Mononuclear cell (primary cell): ENCODE data around the gene RAB21. TPM values are rescaled to one million over a fixed set of nuclear protein-coding genes. Genes with fewer than 3 reads are reported as not detected.

ENCODE experiments used
- H3K27me3 ChIP-seq: 2 replicates; pipeline ENCODE4 v1.6.0; 2011; ENCODE audit warnings: low read length, control low read depth; ENCODE audit not compliant: insufficient read depth
- H3K4me1 ChIP-seq: 2 replicates; pipeline ENCODE4 v1.5.1; 2011; ENCODE audit warnings: mild to moderate bottlenecking, low read length, control low read depth; ENCODE audit not compliant: insufficient read depth
- H3K4me3 ChIP-seq: 2 replicates; pipeline ENCODE4 v1.5.1; 2011; ENCODE audit warnings: mild to moderate bottlenecking, low read length, moderate library complexity
- H3K9me3 ChIP-seq: 2 replicates; pipeline ENCODE4 v1.5.1; 2011; ENCODE audit warnings: low read depth, mild to moderate bottlenecking, control low read depth, low read length
- total RNA-seq: library from RNA; depleted of rRNA; stranded (reverse); fragments of >200 nt; gene quantifications from one replicate; pipeline ENCODE4 v1.2.3, GENCODE V29; 2012

Gene RAB21
- total RNA-seq, 1 donor, result 43.0 TPM

DNA sequence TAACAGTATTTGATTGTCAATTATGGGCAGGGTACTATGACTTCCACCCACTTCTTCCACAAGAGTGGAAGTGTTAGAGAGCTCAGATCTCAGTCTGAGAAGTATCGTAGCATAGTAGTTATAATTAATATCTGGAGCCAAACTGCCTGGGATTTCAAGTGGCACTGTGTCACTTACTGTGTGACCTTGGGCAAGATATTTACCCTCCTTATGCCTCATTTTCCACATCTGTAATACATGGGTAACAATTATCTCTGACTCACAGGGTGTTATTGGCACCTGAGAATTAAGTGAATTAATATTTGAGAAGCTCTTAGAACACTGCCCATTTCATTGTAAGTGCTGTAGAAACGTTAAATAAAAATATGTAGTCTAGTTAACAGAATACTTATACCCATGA is 11.5 kb downstream of the RAB21 start:
- H3K4me3 ChIP-seq, result no peak overlapping the region
- no peaks in the 10 kb centered on the region for H3K9me3 ChIP-seq
- no peaks in the 10 kb centered on the region for H3K4me1 ChIP-seq
- H3K27me3 ChIP-seq, result no peaks in the 10 kb centered on the region

- no peaks in the 10 kb centered on the region for H3K27me3 ChIP-seq
- H3K4me3 ChIP-seq, result no peak overlapping the region
- no peaks in the 10 kb centered on the region for H3K4me1 ChIP-seq
- no peaks in the 10 kb centered on the region for H3K9me3 ChIP-seq
These were observed 12.5 kb downstream of the RAB21 start for GRCh38 chr12:71767183-71767582.

GRCh38 chr12:71768900-71769299 is 14.2 kb downstream of the RAB21 start:
- Histone ChIP-seq H3K4me3 (no peak overlapping the region), H3K27me3 (no peaks in the 10 kb centered on the region), H3K9me3 (no peaks in the 10 kb centered on the region), H3K4me1 (no peaks in the 10 kb centered on the region)

- Histone ChIP-seq H3K4me3 (no peak overlapping the region), H3K27me3 (no peaks in the 10 kb centered on the region), H3K4me1 (no peaks in the 10 kb centered on the region), H3K9me3 (no peaks in the 10 kb centered on the region)
These were observed 16.4 kb downstream of the RAB21 start for GRCh38 chr12:71771069-71771468.

DNA sequence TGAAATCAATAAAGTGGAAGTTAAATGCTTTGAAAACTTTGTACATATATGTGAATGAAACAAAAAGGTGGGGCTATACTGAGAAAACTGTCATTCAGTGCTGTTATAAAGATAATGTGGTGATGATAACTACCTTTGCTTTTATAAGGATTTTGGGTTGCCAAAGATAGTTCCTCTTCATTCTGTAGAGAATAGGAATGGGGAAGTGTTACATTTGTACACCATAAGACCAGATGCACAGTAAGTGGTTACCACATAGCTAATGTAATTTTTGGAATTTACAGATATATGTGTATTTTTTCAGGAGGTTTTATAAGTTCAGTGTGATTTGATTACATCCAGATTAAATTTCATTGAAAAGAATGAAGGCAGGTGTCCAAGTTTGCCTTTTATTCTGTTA is 18.1 kb downstream of the RAB21 start:
- H3K27me3 ChIP-seq, result no peaks in the 10 kb centered on the region
- no peaks in the 10 kb centered on the region for H3K4me1 ChIP-seq

GRCh38 chr12:71780237-71780822 is 25.7 kb downstream of the RAB21 start:
- no peak overlapping the region for H3K4me3 ChIP-seq
- no peaks in the 10 kb centered on the region for H3K27me3 ChIP-seq
- H3K9me3 ChIP-seq, result no peaks in the 10 kb centered on the region
- H3K4me1 ChIP-seq, result no peaks in the 10 kb centered on the region

More for the DNA sequence above, 18.1 kb downstream of the RAB21 start:
- H3K9me3 ChIP-seq, result no peaks in the 10 kb centered on the region
- no peak overlapping the region for H3K4me3 ChIP-seq

DNA sequence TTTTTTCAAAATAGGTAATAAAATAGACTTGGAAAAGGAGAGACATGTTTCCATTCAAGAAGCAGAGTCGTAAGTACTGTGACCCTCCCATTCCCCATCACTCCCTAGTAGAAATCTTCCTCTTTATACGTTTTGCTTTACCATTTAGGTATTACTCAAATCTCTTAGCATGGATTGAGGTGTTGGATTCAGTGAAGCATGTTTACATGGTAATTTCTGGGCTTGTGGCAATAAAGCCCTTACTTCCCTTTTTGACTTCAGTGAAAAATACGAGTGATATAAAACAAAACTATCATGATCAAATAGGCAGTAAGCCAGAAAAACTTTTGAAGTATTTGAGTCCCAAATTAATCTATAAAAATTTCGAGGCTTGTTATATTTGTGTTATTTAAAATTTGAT is 27.4 kb downstream of the RAB21 start:
- Histone ChIP-seq H3K4me3 (no peak overlapping the region), H3K27me3 (no peaks in the 10 kb centered on the region), H3K4me1 (peaks cover 3% of the 10 kb centered on the region), H3K9me3 (no peaks in the 10 kb centered on the region)

DNA sequence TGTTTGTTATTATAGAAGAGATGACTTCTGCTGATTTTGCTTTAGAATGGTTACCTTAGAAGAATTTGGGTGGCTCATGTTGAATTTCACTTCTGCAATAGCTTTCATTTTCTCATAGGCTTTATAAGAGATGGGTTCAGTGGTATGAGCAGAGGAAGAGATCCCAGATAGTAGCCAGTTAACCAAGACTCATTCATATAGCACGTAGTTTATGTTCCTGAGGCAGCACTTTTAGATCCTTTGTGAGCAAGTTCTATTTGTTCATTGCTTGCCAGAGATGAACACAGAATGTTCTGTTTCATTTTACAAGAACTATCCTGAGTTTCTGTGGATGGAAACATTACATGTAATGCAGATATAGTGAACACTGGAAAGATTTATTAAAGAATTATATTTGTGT is 32.2 kb downstream of the RAB21 start:
- Histone ChIP-seq H3K27me3 (no peaks in the 10 kb centered on the region), H3K4me1 (peaks cover 15% of the 10 kb centered on the region), H3K9me3 (no peaks in the 10 kb centered on the region), H3K4me3 (no peak overlapping the region)

- H3K4me1 ChIP-seq, result peaks cover 15% of the 10 kb centered on the region
- no peaks in the 10 kb centered on the region for H3K27me3 ChIP-seq
- no peaks in the 10 kb centered on the region for H3K9me3 ChIP-seq
- H3K4me3 ChIP-seq, result no peak overlapping the region
These were observed 32.9 kb downstream of the RAB21 start for GRCh38 chr12:71787580-71787979.

GRCh38 chr12:71790331-71790730 is 35.7 kb downstream of the RAB21 start:
- Histone ChIP-seq H3K4me3 (no peak overlapping the region), H3K9me3 (no peaks in the 10 kb centered on the region), H3K27me3 (no peaks in the 10 kb centered on the region), H3K4me1 (peaks cover 15% of the 10 kb centered on the region)

DNA sequence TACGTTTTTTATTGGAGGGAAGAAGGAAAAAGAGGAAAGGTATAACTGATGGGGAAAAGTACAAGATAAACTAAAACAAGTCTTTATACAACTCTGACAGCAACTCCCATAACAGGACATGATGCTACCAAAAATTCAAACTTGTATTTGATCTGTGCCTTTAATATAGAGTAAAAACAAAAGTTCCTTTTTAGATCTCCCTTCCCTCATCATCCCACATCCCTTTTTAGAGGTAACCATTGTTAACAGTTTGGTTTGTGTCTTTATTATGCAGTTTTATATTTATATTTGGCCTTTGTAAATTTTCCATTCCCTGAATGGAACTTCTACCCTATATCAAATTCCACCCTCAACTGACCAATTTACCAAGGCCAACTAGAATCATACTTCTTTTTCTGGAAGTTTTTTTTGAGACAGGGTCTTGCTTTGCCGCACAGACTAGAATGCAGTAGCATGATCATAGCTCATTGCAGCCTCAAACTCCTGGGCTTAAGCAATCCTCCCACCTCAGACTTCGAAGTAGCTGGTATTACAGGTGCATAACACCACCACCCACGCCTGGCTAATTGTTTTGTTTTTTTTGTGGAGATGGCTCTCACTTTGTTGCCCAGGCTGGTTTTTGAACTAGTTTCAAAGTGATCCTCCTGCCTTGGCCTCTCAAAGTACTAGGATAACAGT is 36.9 kb downstream of the RAB21 start:
- Histone ChIP-seq H3K4me3 (no peak overlapping the region), H3K9me3 (no peaks in the 10 kb centered on the region), H3K27me3 (no peaks in the 10 kb centered on the region), H3K4me1 (peaks cover 15% of the 10 kb centered on the region)

DNA sequence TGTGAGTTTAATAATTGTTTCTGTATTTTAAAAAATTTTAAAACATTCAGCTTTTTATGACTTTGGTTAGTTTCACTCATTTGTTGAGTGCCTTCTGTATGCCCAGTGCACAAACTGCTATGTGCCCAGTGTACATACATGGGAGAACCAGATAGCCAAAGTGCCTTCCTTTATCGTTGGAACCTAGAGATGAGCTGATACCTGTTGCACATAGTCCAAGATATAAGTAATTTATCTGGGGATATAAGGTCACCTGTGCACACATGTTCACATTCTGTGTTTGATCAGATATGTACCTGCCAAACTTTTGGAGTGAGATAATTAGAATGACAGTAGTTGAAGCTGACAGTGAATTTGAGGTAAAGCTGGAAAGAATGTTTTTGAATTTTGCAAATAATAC is 37.9 kb downstream of the RAB21 start:
- H3K4me3 ChIP-seq, result no peak overlapping the region
- H3K27me3 ChIP-seq, result no peaks in the 10 kb centered on the region
- no peaks in the 10 kb centered on the region for H3K9me3 ChIP-seq
- H3K4me1 ChIP-seq, result peaks cover 10% of the 10 kb centered on the region

GRCh38 chr12:71795901-71796300 is 41.2 kb downstream of the RAB21 start:
- Histone ChIP-seq H3K4me1 (peaks cover 6% of the 10 kb centered on the region), H3K9me3 (no peaks in the 10 kb centered on the region), H3K4me3 (no peak overlapping the region), H3K27me3 (no peaks in the 10 kb centered on the region)

DNA sequence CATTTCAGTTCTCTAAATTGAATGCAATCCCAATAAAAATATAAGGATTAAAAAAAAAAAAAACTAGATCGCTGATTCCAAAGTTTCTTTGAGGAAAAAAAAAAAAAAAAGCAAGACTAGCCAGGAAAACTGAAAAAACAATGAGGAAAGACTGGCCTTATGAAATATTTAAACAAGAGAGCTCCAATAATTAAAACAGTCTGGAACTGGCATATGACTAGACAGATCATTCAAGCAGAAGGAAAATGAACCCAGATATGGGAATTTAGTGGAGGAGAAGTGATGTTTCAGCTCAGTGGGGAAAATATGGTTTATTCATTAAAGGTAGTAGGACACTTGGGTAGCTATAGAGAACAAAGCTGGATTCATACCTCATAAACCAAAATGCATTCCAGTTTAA is 42.9 kb downstream of the RAB21 start:
- Histone ChIP-seq H3K27me3 (no peaks in the 10 kb centered on the region), H3K4me3 (no peak overlapping the region), H3K9me3 (no peaks in the 10 kb centered on the region), H3K4me1 (peaks cover 4% of the 10 kb centered on the region)

DNA sequence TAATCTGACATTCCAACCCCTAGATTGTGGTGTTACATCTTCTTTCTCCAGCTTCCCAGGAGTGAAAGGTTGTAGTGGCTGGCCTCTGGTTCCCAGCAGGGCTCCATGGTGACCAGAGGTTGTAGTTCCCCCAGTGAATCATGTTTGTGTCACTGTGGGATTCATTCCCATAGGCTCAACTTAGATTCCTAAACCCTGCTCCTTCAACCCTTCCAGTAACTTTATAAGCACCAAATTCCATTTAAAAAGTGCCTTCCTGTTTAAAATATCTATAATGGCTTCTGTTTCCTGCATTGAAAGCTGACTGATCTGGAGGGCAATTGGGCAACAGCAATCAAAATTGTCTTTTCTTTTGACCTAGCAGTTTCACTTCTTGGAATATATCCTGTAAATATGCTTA is 44.4 kb downstream of the RAB21 start:
- Histone ChIP-seq H3K4me1 (peaks cover 4% of the 10 kb centered on the region), H3K9me3 (no peaks in the 10 kb centered on the region), H3K4me3 (no peak overlapping the region), H3K27me3 (no peaks in the 10 kb centered on the region)

GRCh38 chr12:71800177-71800576 is 45.5 kb downstream of the RAB21 start:
- Histone ChIP-seq H3K9me3 (no peaks in the 10 kb centered on the region), H3K4me1 (peaks cover 4% of the 10 kb centered on the region), H3K27me3 (no peaks in the 10 kb centered on the region), H3K4me3 (no peak overlapping the region)
